ENCODE results near the gene PIMREG.

GRCh38 chr17:6430769-6431168, 13.5 kb upstream of the PIMREG start:
- TF ChIP-seq GATA2 (IDR thresholded peaks at IDR 0.05; ENCODE audit: low read depth, low read length), result no peak
- TF ChIP-seq GATA3 (IDR thresholded peaks at IDR 0.05; ENCODE audit: low read depth, low read length), result no peak
